H9 (cell line): ENCODE data around the gene OR4N5. TPM values are rescaled to one million over a fixed set of nuclear protein-coding genes. Genes with fewer than 3 reads are reported as not detected.

Source experiments
- DNase-seq: peaks from one replicate; pipeline ENCODE4 v3.0.0-alpha.2; 2017
- H2AFZ ChIP-seq: one replicate; pipeline ENCODE4 v1.6.1; 2013; ENCODE audit warnings: mild to moderate bottlenecking, low read length, control low read depth, moderate library complexity
- H2AK5ac ChIP-seq: 2 replicates; pipeline ENCODE4 v1.6.1; 2013; ENCODE audit warnings: low read length, control low read depth, mixed read lengths; ENCODE audit not compliant: insufficient read length
- H2BK120ac ChIP-seq: one replicate; pipeline ENCODE4 v1.6.1; 2013; ENCODE audit warnings: low read depth, mild to moderate bottlenecking, low read length, control low read depth, inconsistent platforms; ENCODE audit not compliant: poor library complexity, severe bottlenecking
- H2BK12ac ChIP-seq: 2 replicates; pipeline ENCODE4 v1.6.1; 2013; ENCODE audit warnings: low read length, control low read depth, mixed read lengths, low read depth; ENCODE audit not compliant: insufficient read length
- H2BK15ac ChIP-seq: 2 replicates; pipeline ENCODE4 v1.6.1; 2013; ENCODE audit warnings: low read depth, low read length, control low read depth
- H2BK20ac ChIP-seq: one replicate; pipeline ENCODE4 v1.6.1; 2013; ENCODE audit warnings: low read depth, mild to moderate bottlenecking, low read length, control low read depth, inconsistent platforms; ENCODE audit not compliant: poor library complexity, severe bottlenecking
- H2BK5ac ChIP-seq: 2 replicates; pipeline ENCODE4 v1.6.1; 2013; ENCODE audit warnings: low read length, control low read depth, mixed read lengths; ENCODE audit not compliant: insufficient read length
- H3K14ac ChIP-seq: 2 replicates; pipeline ENCODE4 v1.6.1; 2013; ENCODE audit warnings: low read length, control low read depth; ENCODE audit not compliant: insufficient read depth
- H3K18ac ChIP-seq: 2 replicates; pipeline ENCODE4 v1.6.1; 2013; ENCODE audit warnings: low read depth, mild to moderate bottlenecking, mixed read lengths, low read length, control low read depth; ENCODE audit not compliant: insufficient read length
- H3K23ac ChIP-seq: 2 replicates; pipeline ENCODE4 v1.6.1; 2013; ENCODE audit warnings: low read length, control low read depth, mixed read lengths, low read depth; ENCODE audit not compliant: insufficient read length
- H3K23me2 ChIP-seq: 2 replicates; pipeline ENCODE4 v1.6.1; 2013; ENCODE audit warnings: low read depth, mild to moderate bottlenecking, mixed read lengths, low read length, control low read depth; ENCODE audit not compliant: insufficient read length, poor library complexity, severe bottlenecking
- H3K27ac ChIP-seq: 2 replicates; pipeline ENCODE4 v1.5.1; 2013; ENCODE audit warnings: low read length, control low read depth, mixed read lengths, low read depth; ENCODE audit not compliant: insufficient read length
- H3K27me3 ChIP-seq: 2 replicates; pipeline ENCODE4 v1.6.1; 2013; ENCODE audit warnings: low read length, control low read depth, inconsistent platforms; ENCODE audit not compliant: insufficient read depth
- H3K4ac ChIP-seq: 2 replicates; pipeline ENCODE4 v1.6.1; 2013; ENCODE audit warnings: low read depth, mild to moderate bottlenecking, control low read depth, inconsistent platforms, low read length, moderate library complexity
- H3K4me1 ChIP-seq: 2 replicates; pipeline ENCODE4 v1.6.1; 2013; ENCODE audit warnings: low read length, control low read depth, inconsistent platforms; ENCODE audit not compliant: insufficient read depth
- H3K4me2 ChIP-seq: 2 replicates; pipeline ENCODE4 v1.6.1; 2013; ENCODE audit warnings: low read length, control low read depth, mixed read lengths; ENCODE audit not compliant: insufficient read length, insufficient read depth
- H3K56ac ChIP-seq: 2 replicates; pipeline ENCODE4 v1.6.1; 2013; ENCODE audit warnings: low read depth, mild to moderate bottlenecking, mixed read lengths, low read length, control low read depth; ENCODE audit not compliant: insufficient read length
- H3K79me1 ChIP-seq: 2 replicates; pipeline ENCODE4 v1.6.1; 2013; ENCODE audit warnings: low read depth, mild to moderate bottlenecking, moderate library complexity, low read length, control low read depth, inconsistent platforms; ENCODE audit not compliant: insufficient read depth, poor library complexity, severe bottlenecking
- H3K79me2 ChIP-seq: 2 replicates; pipeline ENCODE4 v1.6.1; 2013; ENCODE audit warnings: low read length, control low read depth, inconsistent platforms; ENCODE audit not compliant: insufficient read depth
- H3K9ac ChIP-seq: 2 replicates; pipeline ENCODE4 v1.6.1; 2013; ENCODE audit warnings: low read length, control low read depth, mixed read lengths; ENCODE audit not compliant: insufficient read length; ENCODE audit errors: extremely low read depth
- H3K9me3 ChIP-seq: one replicate; pipeline ENCODE4 v1.6.1; 2013; ENCODE audit warnings: low read depth, low read length, inconsistent platforms; ENCODE audit not compliant: control insufficient read depth
- H3T11ph ChIP-seq: one replicate; pipeline ENCODE4 v1.6.1; 2013; ENCODE audit warnings: mild to moderate bottlenecking, low read length, control low read depth, inconsistent platforms
- H4K20me1 ChIP-seq: one replicate; pipeline ENCODE4 v1.6.1; 2013; ENCODE audit not compliant: control insufficient read depth, insufficient read length, insufficient read depth
- H4K5ac ChIP-seq: 2 replicates; pipeline ENCODE4 v1.6.1; 2013; ENCODE audit warnings: low read depth, mild to moderate bottlenecking, mixed read lengths, low read length, control low read depth; ENCODE audit not compliant: insufficient read length
- H4K8ac ChIP-seq: replicated peaks from 2 replicates; pipeline ENCODE4 v1.6.1; 2013; ENCODE audit warnings: low read length, control low read depth, mixed read lengths, low read depth; ENCODE audit not compliant: insufficient read length
- H4K91ac ChIP-seq: 2 replicates; pipeline ENCODE4 v1.6.1; 2013; ENCODE audit warnings: low read depth, mild to moderate bottlenecking, moderate library complexity, mixed read lengths, low read length, control low read depth; ENCODE audit not compliant: insufficient read length
- H3K27ac Mint-ChIP-seq, 3 experiments: 2 replicates in 2 of 3; 3 replicates in 1 of 3; pipeline ENCODE4 v1.8.0; 2020 to 2021; ENCODE audit warnings: mixed read lengths in 3 of 3, mild to moderate bottlenecking in 1 of 3, moderate library complexity in 1 of 3
- H3K27me3 Mint-ChIP-seq: 2 replicates; pipeline ENCODE4 v1.8.0; 2021; ENCODE audit warnings: low read depth, mild to moderate bottlenecking, moderate library complexity, mixed read lengths
- H3K36me3 Mint-ChIP-seq, 3 experiments: 2 replicates in 2 of 3; 3 replicates in 1 of 3; pipeline ENCODE4 v1.8.0; 2020 to 2021; ENCODE audit warnings: low read depth in 3 of 3, mixed read lengths in 3 of 3; ENCODE audit not compliant: insufficient read depth in 1 of 3
- H3K4me1 Mint-ChIP-seq, 2 experiments: 2 replicates each; pipeline ENCODE4 v1.8.0; 2020; ENCODE audit warnings: mixed read lengths in 2 of 2
- H3K4me3 Mint-ChIP-seq, 2 experiments: 2 replicates in 1 of 2; 3 replicates in 1 of 2; pipeline ENCODE4 v1.8.0; 2020 to 2021; ENCODE audit warnings: mild to moderate bottlenecking in 2 of 2, mixed read lengths in 2 of 2, moderate library complexity in 1 of 2
- H3K9me3 Mint-ChIP-seq, 2 experiments: 2 replicates in 1 of 2; 3 replicates in 1 of 2; pipeline ENCODE4 v1.8.0; 2020; ENCODE audit warnings: mild to moderate bottlenecking in 2 of 2, mixed read lengths in 2 of 2, moderate library complexity in 1 of 2
- CTCF ChIP-seq: fragments of 200-600 bp; sonication (generic); conservative IDR thresholded peaks from 3 replicates; pipeline ENCODE4 v1.8.0; 2021; ENCODE audit warnings: antibody characterized with exemption, mild to moderate bottlenecking
- WGBS: extraction: QIAGEN DNeasy Blood & Tissue Kit; methylation state at CpG from one replicate; pipeline ENCODE4 v1.1.7; 2013; ENCODE audit warnings: missing lambda C conversion rate, low lambda C conversion rate, mixed read lengths; ENCODE audit not compliant: insufficient read length; ENCODE audit errors: extremely low coverage; 5-methylcytosine and 5-hydroxymethylcytosine counted together
- long read RNA-seq: library from polyadenylated mRNA; unstranded; transcript quantifications from one replicate; pipeline ENCODE4 v2.0.0, GENCODE V29; 2020
- total RNA-seq: library from RNA; stranded (reverse); gene quantifications from 2 replicates; pipeline ENCODE4 v1.2.1, GENCODE V29; 2021

OR4N5 gene
- total RNA-seq: not detected in 2 replicates
- long read RNA-seq: 0 reads

GRCh38 chr14:20138520-20138919 lies at the start of gene OR4N5:
TSS of gene OR4N5 (plus strand) at chr14:20138820. CDS start at chr14:20143736, 4,916 bp downstream.
- Mint-ChIP-seq H3K4me1 (no peaks in the 10 kb centered on the region), H3K4me3 (no peak within 1 kb of the TSS), H3K27me3 (no peaks in the 10 kb centered on the region), H3K9me3 (peaks cover 79 to 84% of the 10 kb centered on the region in 2 experiments), H3K36me3 (peaks cover 4 to 17% (median 8%) of the 10 kb centered on the region in 3 experiments; a peak in 6 of 7 replicates), H3K27ac (no peak within 1 kb of the TSS)
- H3K4me2 ChIP-seq: no peak within 1 kb of the TSS
- peaks cover 74% of the 10 kb centered on the region for H3K9me3 ChIP-seq
- no peak within 1 kb of the TSS for H2AK5ac ChIP-seq
- H4K8ac ChIP-seq: no peak within 1 kb of the TSS
- H3K56ac ChIP-seq: no peak within 1 kb of the TSS
- H3K79me2 ChIP-seq: no peaks in the 10 kb centered on the region
- H2AFZ ChIP-seq: no peak within 1 kb of the TSS
- H3T11ph ChIP-seq: no peak within 1 kb of the TSS
- no peak within 1 kb of the TSS for H3K23ac ChIP-seq
- H2BK12ac ChIP-seq: no peak within 1 kb of the TSS
- H3K27ac ChIP-seq: no peak within 1 kb of the TSS
- H2BK120ac ChIP-seq: no peak within 1 kb of the TSS
- no peak within 1 kb of the TSS for H3K4ac ChIP-seq
- H4K91ac ChIP-seq: no peak within 1 kb of the TSS
- H3K4me1 ChIP-seq: no peaks in the 10 kb centered on the region
- DNase-seq: no peak
- H4K5ac ChIP-seq: no peak within 1 kb of the TSS
- no peak within 1 kb of the TSS for H2BK20ac ChIP-seq
- no peak within 1 kb of the TSS for H3K9ac ChIP-seq
- H2BK5ac ChIP-seq: no peak within 1 kb of the TSS
- H3K27me3 ChIP-seq: no peaks in the 10 kb centered on the region
- no CpG with 5 or more reads among the region's 2 CpGs for WGBS
- no peaks in the 10 kb centered on the region for H4K20me1 ChIP-seq
- H3K14ac ChIP-seq: no peak within 1 kb of the TSS
- H3K79me1 ChIP-seq: no peaks in the 10 kb centered on the region
- no peak within 1 kb of the TSS for H3K18ac ChIP-seq
- no peaks in the 10 kb centered on the region for H3K23me2 ChIP-seq
- no peak for TF ChIP-seq CTCF
- H2BK15ac ChIP-seq: no peak within 1 kb of the TSS
